ENCODE measurements around the gene CCBE1.

- TF ChIP-seq REST (IDR thresholded peaks at IDR 0.05; ENCODE audit: low read depth) (no peak), CEBPB (IDR thresholded peaks at IDR 0.05) (no peak)
Measured at GRCh38 chr18:59478591-59478990, 218.6 kb downstream of the CCBE1 start.

Measured in Ishikawa (cell line).